GM19238 (cell line): ENCODE measurements around the gene SYTL1.

Experiments used
- DNase-seq: peaks from one replicate; pipeline ENCODE4 v3.0.0; 2011; ENCODE audit warnings: low spot score; ENCODE audit not compliant: insufficient read length

SYTL1 gene

DNA sequence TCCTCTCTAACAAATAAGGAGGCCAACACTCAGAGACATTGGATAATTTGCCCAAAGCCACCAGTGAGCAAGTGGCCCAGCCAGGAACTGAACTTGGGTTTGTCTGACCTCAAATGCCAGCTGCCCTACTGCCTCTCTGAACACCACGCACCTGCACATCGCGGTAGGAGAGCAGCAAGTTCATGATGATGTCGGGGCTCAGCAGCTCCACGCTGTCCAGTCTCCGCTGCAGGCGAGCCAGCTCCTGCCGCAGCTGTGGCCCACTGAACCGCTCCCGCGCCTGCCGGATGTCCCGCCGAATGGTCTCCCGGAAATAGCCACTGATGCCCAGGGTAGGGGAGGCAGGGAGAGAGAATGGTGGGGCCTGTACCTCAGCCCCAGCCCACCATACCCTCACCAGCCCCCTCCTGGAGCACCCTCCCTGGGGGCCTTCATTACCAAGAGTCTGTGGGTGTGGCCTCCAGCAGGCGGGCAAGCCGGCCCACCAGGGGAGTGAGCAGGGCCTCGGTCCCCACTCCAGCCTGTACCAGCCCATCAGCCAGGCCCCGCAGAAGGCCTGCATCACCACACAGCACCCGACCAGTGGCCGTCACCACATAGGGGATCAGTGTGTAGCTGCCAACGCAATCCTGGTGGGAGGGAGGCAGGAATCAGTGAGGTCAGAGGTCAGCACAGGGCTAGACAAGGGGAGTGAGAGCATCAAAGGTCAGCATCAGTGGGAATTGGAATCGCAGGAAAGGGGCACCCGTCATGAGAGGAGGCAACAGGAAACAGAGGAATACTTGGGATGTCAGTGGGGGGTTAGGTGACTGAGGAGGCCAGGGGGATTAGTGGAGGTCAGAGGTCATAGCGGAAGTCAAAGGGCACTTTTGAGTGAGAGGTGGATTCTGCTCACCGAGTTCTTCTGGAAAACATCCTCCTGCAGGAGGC is 22.2 kb downstream of the SYTL1 start:
- DNase-seq: no peak

DNA sequence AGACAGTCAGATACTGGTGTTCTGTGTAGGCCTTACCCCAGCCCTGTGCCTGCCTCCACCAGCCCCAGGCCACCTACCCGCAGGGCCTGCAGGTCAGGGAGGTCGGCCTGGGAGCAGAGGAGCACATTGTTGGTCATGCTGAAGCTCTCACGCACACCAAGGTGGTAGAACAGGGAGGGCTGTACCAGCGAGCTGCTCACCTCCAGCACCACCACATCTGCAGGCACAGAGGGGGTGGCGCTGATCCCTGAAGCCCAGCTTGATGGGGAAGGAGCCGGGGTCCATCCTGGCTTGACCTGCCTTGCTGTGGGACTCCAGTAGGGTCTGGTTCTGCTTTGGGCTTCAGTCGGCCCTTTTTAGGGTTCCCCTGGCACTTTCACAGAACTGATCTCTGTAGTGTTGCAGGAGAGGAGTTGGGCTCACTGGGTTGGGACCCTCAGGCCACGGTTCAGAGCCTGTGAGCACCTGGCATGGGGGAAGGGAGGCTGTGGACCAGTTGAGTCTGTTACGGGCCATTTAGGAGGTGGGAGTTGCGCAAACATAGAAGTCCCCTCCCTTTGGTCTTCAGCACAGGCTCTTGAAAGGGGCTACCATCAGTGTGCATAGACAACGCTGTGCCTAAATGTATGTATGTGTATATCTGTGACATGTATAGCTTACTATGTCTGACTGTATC is 23.0 kb downstream of the SYTL1 start:
- DNase-seq: no peak

DNA sequence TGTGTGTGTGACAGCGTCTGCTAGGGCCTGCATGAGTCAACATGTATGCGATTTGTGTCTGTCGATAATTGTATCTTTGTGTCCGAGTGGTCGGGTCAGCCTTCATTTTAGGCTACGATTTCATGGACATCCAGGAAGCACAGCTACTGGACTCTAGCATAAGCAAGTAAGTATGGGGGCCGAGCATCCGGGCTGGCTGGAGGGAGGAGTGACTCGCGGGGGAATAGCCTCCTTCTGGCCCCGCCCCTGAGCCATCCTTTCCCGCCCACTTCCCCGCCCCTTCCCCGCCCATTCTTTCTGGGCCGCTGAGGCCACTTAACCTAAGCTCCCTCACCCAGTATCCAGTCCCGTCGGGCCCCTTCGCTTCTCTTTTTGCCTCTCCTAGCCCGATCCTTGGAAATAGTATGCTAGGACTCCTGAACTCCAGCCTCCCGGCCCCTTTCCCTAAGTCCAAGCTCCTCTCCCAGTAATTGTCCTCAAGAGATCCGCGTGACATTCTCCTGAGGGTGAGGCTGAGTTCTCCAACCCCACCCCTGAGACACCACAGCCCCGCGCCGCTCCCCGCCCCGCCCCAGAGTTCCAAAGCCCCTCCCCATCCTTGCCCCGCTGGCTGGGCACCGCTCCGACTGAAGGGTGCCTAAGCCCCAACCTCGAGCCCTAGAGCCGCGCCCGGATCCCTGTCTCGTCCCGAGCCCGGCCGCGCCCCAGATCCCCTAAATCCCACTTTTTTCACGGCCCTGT is 23.7 kb downstream of the SYTL1 start:
- DNase-seq: peak; percentile 92

DNA sequence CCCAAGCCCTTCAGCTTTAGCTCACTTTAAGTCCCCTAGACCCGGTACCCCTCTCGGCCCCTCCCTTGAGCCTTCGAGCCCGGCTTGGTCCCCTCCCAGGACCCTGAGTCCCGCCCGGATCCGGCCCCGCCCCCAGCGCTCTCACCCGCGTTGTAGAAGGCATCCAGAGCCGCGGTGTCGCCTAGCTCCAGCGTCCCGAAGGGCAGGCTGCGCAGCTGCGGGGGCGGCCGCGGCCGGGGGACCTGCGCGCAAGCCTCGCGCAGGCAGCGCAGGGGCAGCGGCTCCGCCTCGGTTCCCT is 24.2 kb downstream of the SYTL1 start:
- DNase-seq: peak; percentile 75

DNA sequence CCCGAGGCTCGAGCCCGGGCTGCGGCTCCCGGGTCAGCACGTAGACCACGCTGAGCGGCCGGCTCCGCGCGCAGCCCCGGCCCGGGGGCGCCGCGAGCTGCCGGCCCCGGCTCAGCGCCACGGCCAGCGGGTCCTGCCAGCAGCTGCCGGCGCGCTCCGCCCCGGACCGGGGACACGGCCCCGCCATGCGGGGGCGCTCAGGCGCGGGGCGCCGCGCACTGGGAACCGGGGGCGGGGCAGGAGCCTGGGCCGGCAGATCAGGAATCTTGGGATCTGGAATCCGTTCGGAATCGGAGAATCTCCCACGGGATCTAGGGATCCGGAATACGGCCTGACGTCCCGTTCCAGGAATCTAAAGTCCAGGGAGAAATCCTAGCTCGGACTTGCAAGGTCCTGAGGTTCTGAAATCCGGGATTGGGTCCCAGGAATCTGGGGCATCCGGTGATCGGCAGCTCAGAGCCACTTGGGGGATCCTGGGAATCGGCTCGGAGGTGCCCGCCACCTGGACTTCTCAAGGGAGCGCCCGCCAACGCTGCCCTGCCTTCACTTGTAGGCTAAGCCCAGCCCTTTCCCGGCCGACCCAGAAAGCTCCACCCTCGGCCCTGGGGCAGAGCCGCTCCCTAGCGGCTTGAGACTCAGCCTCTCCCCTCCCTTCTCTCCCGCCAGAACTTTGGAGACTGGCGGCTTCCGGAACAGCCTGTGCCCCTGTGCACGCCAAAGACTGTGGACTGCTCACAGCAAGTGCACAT is 24.8 kb downstream of the SYTL1 start, which contains the start of gene MAP3K6:
TSS of gene MAP3K6 (minus strand) at position 551 of the 749 bp plus-strand sequence. CDS start at position 187, 364 bp downstream.
- no peak for DNase-seq

DNA sequence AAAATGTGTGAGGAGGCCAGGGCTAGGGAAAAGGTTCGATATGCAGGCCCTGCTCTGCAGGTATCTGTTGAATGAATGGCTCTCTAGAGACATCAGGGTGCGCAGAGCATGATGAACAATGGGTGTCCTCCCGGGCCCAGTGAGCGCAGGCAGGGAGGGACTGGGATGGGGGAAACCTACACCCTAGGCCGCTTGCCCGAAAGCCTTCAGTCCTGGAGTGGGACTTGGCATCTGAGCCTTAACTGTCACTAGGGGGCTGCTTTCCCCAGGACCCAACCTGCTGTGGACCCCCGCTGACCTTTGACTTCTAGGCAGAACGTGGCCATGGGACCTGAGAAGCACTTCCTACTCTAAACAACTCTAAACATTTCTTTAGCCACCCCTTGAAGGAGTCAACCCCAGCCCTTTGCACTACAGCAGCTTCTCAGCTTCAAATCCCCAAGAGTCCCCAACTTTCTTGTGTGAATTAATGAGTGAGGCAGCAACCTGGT is 25.4 kb downstream of the SYTL1 start:
- DNase-seq: no peak

DNA sequence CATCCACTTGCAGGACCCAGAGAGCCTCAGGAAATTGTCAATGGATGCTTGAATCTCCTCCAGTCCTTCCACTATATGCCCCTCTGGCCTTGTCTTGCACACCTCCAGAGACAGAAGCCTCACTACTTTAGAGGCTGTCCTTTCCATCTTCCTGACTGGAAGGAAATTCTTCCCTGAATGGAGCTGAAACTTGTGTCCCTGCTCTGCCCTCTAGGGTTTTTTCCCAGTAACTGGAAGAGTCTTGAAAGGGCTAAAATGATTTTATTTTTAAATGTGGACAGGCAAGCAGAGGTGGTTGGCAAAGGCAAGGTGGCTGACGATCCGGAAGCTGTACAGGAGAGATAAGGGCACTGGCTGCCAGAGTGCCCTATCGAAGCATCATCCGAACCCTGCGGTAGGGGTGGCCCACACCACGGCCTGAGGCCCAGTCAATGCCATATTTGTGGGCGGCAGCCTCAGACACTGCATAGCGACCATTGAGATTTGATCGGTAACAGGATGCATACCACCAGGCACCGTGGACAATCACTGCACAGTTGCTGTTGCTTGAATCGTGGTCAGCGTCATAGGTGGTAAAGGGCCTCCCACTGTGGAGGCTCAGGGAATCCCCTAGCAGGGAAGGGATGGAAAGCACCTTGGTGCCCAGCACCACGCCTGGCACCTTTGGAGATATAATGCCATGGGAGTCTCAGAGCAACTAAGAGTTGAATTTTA is 27.2 kb downstream of the SYTL1 start:
- no peak for DNase-seq

DNA sequence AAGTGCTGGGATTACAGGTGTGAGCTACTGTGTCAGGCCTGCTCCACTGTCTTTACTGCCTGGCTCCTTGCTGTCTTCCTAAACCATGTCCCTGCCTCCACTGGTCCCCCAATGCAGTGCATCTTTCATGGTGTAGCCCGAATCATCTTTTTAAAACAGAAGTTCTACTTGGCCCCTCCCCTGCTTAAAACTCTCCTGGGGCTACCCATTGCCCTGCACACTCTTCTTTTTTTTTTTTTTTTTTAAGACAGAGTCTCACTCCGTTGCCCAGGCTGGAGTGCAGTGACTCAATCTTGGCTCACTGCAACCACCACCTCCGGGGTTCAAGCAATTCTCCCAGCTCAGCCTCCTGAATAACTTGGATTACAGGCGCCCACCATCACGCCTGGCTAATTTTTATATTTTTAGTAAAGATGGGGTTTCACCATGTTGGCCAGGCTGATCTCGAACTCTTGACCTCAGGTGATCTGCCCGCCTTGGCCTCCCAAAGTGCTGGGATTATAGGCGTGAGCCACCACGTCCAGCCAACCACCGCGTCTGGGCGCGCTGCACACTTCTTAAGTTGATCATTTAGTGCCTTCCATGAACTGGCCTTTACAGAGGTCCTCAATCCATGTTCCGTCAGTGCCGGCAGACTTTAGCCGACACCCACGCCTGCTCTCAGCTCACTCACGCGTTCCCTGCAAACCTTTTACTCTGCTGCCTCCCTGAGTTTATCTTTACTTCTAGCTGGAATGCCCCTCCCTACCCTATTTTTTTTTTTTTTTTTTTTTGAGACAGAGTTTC is 30.4 kb downstream of the SYTL1 start:
- no peak for DNase-seq

DNA sequence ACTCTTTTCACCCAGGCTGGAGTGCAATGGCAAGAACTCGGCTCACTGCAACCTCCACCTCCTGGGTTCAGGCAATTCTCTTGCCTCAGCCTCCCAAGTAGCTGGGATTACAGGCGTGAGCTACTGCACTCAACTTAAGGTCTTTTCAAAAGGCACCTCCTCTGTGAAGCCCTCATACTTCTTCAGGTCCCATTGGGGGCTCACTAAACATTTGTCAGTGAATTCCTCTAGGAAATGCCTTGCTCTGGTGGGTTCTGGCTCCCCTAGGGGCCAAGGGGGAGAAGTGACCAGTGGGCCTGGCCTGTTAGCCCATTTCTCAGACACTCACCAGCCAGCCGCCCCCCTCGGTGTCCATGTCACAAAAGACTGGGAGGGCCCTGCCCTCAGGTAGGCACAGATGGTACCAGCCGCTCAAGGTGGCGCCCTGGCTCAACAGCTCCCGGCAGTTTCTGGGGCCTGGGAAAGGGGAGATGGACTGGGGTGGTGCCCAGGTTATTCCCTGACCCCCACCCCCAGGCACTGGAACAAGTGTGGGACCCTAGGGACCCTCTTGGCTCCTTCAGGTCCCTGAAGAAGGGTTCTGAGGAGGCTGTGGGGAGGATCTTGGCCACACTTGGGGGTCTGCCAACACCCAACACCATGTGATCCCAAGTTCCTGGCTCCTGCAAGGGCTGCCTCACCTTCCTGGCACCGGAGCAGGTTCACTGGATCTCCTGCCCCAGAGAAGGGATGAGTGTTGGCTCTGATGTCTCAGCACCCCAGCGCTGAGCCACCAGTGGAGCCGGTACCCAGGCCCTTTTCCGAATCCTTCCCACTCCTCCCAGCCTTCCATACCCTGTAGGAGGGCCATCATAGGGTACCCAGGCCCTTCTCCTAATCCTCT is 31.2 kb downstream of the SYTL1 start:
- no peak for DNase-seq

DNA sequence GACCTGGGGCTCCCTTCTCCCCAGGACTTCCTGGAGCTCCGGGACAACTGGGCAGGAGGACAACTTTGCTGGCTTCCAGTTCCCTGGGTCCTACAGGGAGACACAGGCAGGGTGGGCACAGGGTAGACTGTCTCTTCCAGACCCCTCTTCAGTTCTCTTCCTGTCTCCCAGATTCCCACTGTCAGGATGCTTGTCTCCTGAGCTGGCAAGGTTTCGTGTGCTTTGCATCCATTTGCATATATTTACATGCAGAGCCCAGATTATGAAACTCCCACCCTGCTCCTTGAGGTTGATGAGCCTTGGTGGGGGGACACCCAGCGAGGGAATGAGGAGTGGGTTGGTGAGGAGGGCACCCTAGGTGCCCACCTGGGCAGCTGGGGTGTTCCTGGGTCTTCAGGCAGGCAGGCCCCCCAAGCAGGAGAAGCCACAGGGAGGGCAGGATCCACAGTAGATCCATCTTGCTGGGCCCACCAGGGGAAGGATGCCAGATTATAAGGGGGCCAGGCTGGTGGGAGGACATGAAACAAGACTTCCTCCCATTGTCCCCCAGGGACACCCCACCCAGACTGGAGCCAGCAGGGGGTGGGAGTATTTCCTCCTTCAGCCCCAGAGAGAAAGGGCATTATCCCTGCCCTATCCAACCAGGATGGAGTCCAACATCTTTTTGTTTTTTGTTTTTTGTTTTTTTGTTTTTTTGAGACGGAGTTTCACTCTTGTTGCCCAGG is 32.7 kb downstream of the SYTL1 start, which contains the start of gene FCN3:
TSS of gene FCN3 (minus strand) at position 463 of the 725 bp plus-strand sequence. CDS start at position 457, 6 bp downstream.
- DNase-seq: no peak

DNA sequence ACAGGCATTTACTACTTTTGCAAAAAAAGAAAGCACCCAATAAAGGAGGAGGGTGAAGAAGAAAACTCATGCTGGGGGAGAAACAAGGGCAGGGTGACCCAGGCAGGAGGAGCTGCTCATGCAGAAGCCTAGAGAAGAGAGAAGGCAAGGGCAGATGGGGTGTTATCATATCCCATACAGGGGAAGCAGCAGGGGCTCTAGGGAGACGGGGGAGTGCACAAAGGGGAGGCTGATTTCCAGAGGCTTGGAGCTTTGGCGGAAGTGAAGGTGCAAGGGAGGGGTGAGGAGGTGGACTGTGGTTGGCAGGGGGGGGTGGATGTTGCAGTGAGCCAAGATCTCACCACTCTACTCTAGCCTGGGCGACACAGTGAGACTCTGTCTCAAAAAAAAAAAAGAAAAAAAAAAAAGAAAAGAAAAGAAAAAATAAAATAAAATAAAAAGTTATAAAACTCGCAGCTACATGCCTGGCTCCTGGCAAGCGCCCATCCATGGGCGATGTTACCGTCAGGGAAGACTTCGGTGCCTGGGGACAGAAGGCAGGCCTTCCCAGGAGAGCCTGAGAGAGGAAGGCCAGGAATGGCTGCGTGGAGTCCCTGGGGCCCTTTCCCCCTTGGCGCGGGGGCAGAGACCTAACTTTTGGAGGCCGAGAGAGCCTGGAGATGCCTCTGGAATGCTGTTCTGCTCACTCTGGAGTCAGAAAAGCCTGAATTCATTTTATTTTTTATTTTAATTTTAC is 36.1 kb downstream of the SYTL1 start:
- no peak for DNase-seq

DNA sequence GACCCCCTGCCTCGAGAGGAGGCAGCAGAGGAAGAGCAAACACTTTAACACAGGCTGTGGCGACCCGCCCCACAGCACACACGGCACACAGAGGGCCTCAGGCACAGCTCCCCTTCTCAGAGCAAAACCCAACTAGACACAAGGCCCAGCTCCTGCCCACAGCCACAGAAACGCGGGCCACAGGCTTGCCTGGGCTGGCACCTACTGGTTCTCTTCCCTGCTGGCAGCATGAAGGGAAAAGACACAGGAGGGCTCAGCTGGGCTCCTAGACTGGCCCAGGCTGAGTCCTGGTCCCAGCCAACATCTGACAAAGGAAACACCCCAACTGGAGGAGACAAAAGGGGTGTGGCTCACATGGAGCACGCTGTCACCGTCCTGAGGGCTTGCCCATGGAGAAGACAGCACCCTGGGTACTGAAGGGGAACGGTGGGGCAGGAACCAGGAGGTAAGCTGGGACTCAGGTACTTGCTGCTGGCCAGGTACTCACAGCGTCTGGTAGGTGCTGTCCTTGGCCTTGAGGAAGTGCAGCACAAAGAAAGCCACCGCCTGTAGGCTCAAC is 37.8 kb downstream of the SYTL1 start:
- no peak for DNase-seq

DNA sequence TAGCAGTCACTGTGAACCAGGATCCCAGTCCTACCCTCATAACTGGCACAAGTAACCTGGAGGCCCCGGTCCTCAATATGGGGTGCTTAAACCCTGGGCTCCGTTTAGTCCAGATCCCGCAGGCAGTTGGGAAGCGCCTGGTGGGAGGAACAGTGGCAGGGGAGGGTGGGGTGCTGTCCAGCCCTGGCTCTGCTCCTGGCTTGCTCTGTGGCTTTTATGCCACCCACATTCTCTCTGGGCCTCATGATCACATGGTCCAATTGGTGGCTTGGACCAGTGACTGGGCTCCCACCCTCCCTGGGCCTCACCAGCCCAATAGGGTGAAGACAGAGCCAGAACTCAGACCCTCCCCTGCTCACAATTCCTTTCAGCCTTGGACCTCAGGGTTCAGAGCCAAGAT is 38.4 kb downstream of the SYTL1 start:
- no peak for DNase-seq

DNA sequence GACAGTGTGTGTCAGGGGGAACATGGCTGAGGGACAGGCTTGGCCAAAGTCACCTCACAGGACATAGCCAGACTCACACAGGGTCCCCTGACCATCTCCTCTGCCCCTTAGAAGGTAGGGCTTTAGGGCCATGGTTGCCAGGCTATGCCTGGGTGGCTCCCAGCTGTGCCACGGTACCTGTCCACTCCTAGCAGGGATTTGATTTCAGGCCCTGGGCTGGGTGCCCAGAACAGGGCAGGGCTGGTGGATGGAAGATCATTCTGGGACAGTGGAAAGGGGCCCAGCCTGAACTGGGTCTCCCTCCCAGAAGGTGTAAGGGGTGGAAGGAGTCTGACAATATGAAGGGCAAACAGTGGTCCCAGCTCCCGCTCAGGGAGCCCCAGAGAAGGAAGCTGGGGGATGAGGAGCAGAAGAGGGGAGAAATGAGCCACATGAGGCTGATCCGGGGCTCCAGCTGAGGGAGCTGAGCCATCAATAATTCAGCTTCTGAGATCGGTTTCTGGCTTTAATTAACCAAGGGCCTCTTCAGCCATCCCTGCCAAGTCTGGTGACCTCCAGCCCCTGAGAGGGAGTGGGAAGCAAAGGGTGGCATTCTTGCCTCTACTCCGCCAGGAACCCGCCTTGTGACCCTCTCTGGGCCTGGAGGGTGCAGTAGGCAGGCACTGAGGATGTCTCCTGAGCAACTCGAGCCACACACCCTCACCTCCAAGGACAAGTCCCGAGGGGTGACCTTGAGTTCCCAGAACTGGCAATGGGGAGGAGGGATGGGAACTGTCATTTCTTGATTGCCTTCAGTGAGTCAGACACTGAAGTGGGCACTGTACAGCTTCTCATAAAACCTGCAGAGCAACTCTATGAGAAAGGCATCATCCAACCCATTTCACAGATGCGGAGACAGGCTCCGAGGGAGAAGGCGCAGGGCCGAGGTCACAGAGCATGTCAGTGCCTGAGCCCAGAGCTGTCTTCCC is 39.2 kb downstream of the SYTL1 start:
- DNase-seq: no peak

DNA sequence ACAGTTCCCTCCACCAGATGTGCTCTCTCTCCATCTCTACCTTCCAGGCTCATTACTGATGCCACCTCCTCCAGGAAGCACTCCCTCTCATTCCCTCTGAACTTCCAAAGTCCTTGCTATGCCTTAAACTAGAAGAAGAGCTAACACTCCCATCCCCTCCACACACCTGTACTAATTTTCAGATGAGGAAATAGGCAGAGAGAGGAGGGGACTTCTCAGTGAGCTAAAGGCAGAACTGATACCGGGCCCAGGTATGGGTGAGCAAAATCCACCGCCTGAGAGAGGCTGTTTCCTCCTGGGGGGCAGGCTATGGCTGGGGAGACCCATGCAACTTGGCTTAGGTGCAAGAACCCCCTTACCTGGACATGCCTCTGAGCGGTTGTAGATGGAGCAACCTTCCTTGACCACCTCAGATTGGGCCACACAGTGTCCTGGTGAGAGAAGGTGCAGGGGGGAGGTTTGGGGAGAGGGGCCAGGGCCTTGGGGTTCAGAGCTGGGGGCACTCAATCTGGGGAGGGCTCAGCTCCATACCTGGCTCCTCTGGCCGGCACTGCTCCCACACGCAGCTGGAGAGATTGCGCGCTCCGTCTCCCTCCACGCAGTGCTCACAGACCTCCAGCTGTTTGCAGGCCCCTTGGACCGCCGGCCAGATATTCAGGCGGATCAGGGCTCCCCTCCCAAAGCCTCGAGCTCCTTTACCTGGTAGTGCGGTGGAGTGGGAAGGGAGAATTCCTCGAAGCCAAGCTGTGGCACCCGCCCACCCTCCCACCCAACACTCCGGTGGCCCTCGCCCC is 40.3 kb downstream of the SYTL1 start:
- DNase-seq: no peak
